ENCODE results near the gene AVP. TPM values are rescaled to one million over a fixed set of nuclear protein-coding genes. Genes with fewer than 3 reads are reported as not detected.
"Not testable (repeated sequence)": the region's sequence is repeated elsewhere in the genome, so short reads cannot be mapped to it uniquely, and the experiment has no call there.

The AVP gene
- total RNA-seq, 1 donor from 2014 or later: not detected

- Mint-ChIP-seq H3K9me3 (no peaks in the 10 kb centered on the region), H3K4me1 (ENCODE audit: unreplicated experiment) (peaks cover 4% of the 10 kb centered on the region), H3K4me3 (no peak overlapping the region), H3K27me3 (peaks cover 66% of the 10 kb centered on the region), H3K36me3 (no peaks in the 10 kb centered on the region), H3K27ac (no peak overlapping the region)
- TF ChIP-seq CTCF (conservative IDR thresholded peaks at IDR 0.05): no peak
- no peak for DNase-seq (ENCODE audit: extremely low spot score, unreplicated experiment)
Observed at GRCh38 chr20:3077618-3078134, 6.8 kb downstream of the AVP start.

DNA sequence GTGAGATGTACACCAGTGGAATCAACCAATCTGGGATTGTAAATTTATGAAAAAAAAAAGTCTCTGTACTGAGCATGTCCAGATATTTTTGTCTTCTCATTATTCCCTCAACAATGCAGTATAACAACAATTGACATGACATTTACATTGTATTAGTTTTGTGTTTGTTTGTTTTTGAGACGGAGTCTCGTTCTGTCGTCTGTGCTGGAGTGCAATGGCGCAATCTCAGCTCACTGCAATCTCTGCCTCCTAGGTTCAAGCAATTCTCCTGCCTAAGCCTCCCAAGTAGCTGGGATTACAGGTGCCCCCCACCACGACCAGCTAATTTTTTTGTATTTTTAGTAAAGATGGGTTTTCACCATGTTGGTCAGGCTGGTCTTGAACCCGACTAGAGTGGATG is 9.2 kb downstream of the AVP start:
- H3K4me3 Mint-ChIP-seq; H3K9me3 Mint-ChIP-seq; H3K36me3 Mint-ChIP-seq; DNase-seq (ENCODE audit: extremely low spot score, unreplicated experiment); H3K4me1 Mint-ChIP-seq (ENCODE audit: unreplicated experiment): not testable (repeated sequence)
- Mint-ChIP-seq H3K27ac (peak overlapping the region; percentile 36), H3K27me3 (peaks cover 61% of the 10 kb centered on the region)

GRCh38 chr20:3074812-3075211 is 9.7 kb downstream of the AVP start:
- H3K27me3 Mint-ChIP-seq: peaks cover 56% of the 10 kb centered on the region
- H3K27ac Mint-ChIP-seq: peak overlapping the region; percentile 36
- no peak for TF ChIP-seq CTCF (conservative IDR thresholded peaks at IDR 0.05)
- no peaks in the 10 kb centered on the region for H3K9me3 Mint-ChIP-seq
- peak overlapping the region; percentile 54 for H3K4me3 Mint-ChIP-seq
- DNase-seq (ENCODE audit: extremely low spot score, unreplicated experiment): no peak
- H3K36me3 Mint-ChIP-seq: peaks cover 5% of the 10 kb centered on the region
- H3K4me1 Mint-ChIP-seq (ENCODE audit: unreplicated experiment): peaks cover 4% of the 10 kb centered on the region

DNA sequence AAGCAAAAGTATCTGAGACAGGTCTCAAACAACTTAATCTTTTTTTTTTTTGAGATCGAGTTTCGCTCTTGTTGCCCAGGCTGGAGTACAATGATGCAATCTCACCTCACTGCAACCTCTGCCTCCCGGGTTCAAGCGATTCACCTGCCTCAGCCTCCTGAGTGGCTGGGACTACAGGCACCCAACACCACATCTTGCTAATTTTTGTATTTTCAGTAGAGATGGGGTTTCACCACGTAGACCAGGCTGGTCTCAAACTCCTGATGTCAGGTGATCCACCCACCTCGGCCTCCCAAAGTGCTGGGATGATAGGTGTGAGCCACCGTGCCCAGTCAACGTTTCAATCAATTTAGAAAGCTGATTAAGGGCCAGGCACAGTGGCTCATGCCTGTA is 11.3 kb downstream of the AVP start:
- H3K27ac Mint-ChIP-seq; H3K36me3 Mint-ChIP-seq; DNase-seq (ENCODE audit: extremely low spot score, unreplicated experiment); H3K4me1 Mint-ChIP-seq (ENCODE audit: unreplicated experiment); H3K4me3 Mint-ChIP-seq; H3K9me3 Mint-ChIP-seq: not testable (repeated sequence)
- peaks cover 45% of the 10 kb centered on the region for H3K27me3 Mint-ChIP-seq

DNA sequence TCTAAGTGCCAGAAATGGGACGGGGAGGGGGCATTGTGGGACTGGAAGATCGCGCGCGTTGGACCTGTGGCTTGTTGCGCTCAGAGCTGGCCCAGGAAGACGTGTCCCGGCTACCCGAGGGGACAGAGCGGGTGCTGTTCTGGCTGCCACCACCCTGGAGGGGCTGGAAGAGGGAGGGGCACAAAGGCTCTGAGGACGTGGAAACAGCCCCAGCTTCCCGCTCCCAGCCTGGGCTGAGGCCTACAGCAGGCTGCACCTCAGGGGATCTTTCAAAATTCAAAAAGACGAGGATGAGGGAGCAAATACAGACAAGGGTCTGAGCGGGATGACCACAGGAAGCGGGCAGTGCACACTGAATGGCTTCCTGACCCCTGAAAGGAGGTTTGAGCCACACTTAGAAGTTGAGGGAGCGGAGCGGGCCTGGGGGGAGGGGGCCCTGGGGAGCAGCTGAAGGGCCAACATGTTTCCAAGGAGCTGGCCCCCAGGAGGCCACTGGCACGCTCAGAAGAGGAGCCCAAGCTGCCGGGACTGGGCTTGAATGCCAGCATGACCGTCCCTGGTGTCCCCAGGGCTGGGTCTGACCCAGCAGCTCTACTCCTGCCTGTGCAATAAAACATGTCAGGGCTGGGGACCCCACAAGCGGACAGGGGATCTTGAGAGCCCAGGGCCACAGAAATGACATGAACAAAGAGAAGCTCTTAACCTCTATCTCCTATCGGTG is 11.8 kb downstream of the AVP start:
- no peak for DNase-seq (ENCODE audit: extremely low spot score, unreplicated experiment)
- H3K27me3 Mint-ChIP-seq: peaks cover 40% of the 10 kb centered on the region
- no peak overlapping the region for H3K27ac Mint-ChIP-seq
- H3K4me3 Mint-ChIP-seq: peak overlapping the region; percentile 68
- no peak for TF ChIP-seq CTCF (conservative IDR thresholded peaks at IDR 0.05)
- peaks cover 5% of the 10 kb centered on the region for H3K36me3 Mint-ChIP-seq
- H3K9me3 Mint-ChIP-seq: no peaks in the 10 kb centered on the region
- H3K4me1 Mint-ChIP-seq (ENCODE audit: unreplicated experiment): peaks cover 4% of the 10 kb centered on the region

DNA sequence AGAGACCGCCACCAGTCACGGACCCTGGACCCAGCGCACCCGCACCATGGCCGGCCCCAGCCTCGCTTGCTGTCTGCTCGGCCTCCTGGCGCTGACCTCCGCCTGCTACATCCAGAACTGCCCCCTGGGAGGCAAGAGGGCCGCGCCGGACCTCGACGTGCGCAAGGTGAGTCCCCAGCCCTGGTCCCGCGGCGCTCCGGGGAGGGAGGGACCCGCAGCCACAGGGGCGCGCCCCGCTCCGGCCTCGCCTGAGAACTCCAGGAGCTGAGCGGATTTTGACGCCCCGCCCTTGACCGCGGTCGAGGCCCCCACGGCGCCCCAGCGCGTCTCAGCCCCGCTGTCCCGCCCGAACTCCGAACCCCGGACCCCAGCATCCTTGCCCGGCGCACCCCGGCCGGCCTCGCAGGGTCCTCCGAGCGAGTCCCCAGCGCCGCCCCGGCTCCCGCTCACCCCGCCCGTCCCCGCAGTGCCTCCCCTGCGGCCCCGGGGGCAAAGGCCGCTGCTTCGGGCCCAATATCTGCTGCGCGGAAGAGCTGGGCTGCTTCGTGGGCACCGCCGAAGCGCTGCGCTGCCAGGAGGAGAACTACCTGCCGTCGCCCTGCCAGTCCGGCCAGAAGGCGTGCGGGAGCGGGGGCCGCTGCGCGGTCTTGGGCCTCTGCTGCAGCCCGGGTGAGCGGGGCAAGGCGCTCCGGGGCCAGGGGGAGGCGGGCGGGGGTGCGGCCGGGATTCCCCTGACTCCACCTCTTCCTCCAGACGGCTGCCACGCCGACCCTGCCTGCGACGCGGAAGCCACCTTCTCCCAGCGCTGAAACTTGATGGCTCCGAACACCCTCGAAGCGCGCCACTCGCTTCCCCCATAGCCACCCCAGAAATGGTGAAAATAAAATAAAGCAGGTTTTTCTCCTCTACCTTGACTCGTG is 12.7 kb downstream of the AVP start, which contains the start of gene OXT:
Gene OXT (plus strand): TSS at position 11 of the 920 bp plus-strand sequence. CDS start 36 bp downstream, at position 47.
- TF ChIP-seq CTCF (conservative IDR thresholded peaks at IDR 0.05): no peak
- no peak for DNase-seq (ENCODE audit: extremely low spot score, unreplicated experiment)
- Mint-ChIP-seq H3K9me3 (no peaks in the 10 kb centered on the region), H3K4me1 (ENCODE audit: unreplicated experiment) (peaks cover 4% of the 10 kb centered on the region), H3K27ac (no peak within 1 kb of the TSS), H3K36me3 (peaks cover 5% of the 10 kb centered on the region), H3K27me3 (peaks cover 37% of the 10 kb centered on the region), H3K4me3 (peak within 1 kb of the TSS; percentile 78)

Measured in type B pancreatic cell (in vitro differentiated cells).